Esophagus squamous epithelium (tissue), 5 donors: ENCODE results near the gene CXorf58. TPM values are rescaled to one million over a fixed set of nuclear protein-coding genes. Genes with fewer than 3 reads are reported as not detected.

ENCODE experiments used
- DNase-seq: peaks from one replicate; lab custom pipeline; 2025; lab: John Stamatoyannopoulos, UW
- H3K27ac ChIP-seq, 4 donors: fragments of 200-600 bp; sonication (generic); one replicate each; pipeline ENCODE4 v1.5.1; 2016 to 2019; ENCODE audit warnings: mild to moderate bottlenecking in 1 of 4
- H3K27me3 ChIP-seq, 4 donors: fragments of 200-600 bp; sonication (generic); 1 replicate in 3 of 4; 2 replicates in 1 of 4; pipeline versions ENCODE4 v1.5.1 to v1.6.0; 2017 to 2021; ENCODE audit warnings: antibody characterized with exemption in 1 of 4
- H3K36me3 ChIP-seq, 3 donors: fragments of 200-600 bp; sonication (generic); one replicate each; pipeline ENCODE4 v1.5.1; 2016 to 2019
- H3K4me1 ChIP-seq, 3 donors: fragments of 200-600 bp; sonication (generic); one replicate each; pipeline ENCODE4 v1.5.1; 2017 to 2019
- H3K4me3 ChIP-seq, 4 donors: fragments of 200-600 bp; sonication (generic); 1 replicate in 3 of 4; 2 replicates in 1 of 4; pipeline ENCODE4 v1.5.1; 2016 to 2019; ENCODE audit warnings: mild to moderate bottlenecking in 2 of 4, moderate library complexity in 1 of 4
- H3K9me3 ChIP-seq, 3 donors: fragments of 200-600 bp; sonication (generic); one replicate each; pipeline ENCODE4 v1.5.1; 2016 to 2019
- CTCF ChIP-seq, 6 experiments: fragments of 450-650 bp in 4 of 6; fragments of 200-600 bp in 2 of 6; sonication (generic) in 2 of 6; IDR thresholded peaks; one replicate each; pipeline ENCODE4 v1.5.1; 2016 to 2019; ENCODE audit warnings: antibody characterized with exemption in 6 of 6, mild to moderate bottlenecking in 4 of 6, moderate library complexity in 4 of 6
- POLR2A ChIP-seq, 4 donors: fragments of 450-650 bp; IDR thresholded peaks; one replicate each; pipeline ENCODE4 v1.6.1; 2017; ENCODE audit warnings: antibody characterized with exemption in 4 of 4, mild to moderate bottlenecking in 4 of 4, moderate library complexity in 3 of 4
- WGBS, 2 donors: methylation state at CpG; one replicate each; pipeline ENCODE4 v1.1.5; 2018; 5-methylcytosine and 5-hydroxymethylcytosine counted together
- intact Hi-C: fragments of 100-400 bp; cut with DNase I; formaldehyde crosslinking; loops from one replicate; pipeline ENCODE4 v1.15.0; 2022
- total RNA-seq, 4 donors: library from RNA; depleted of rRNA; stranded (reverse); fragments of >200 nt; gene quantifications; one replicate each; pipeline ENCODE4 v1.1.0, GENCODE V29; 2016
- donor health status: DM: yes; HTN: yes; CAD: no.

Gene CXorf58
- total RNA-seq, 4 donors from 2014 or later: 0.15 to 0.95 TPM; not detected in 2

GRCh38 chrX:23901060-23901459 lies 6.7 kb upstream of the CXorf58 start:
- peaks cover 4 to 56% (median 8%) of the 10 kb centered on the region in 3 donors for H3K4me1 ChIP-seq
- DNase-seq: no peak
- WGBS, 2 donors: 26 to 48% methylated on average over 2 to 3 of the region's 3 CpGs

DNA sequence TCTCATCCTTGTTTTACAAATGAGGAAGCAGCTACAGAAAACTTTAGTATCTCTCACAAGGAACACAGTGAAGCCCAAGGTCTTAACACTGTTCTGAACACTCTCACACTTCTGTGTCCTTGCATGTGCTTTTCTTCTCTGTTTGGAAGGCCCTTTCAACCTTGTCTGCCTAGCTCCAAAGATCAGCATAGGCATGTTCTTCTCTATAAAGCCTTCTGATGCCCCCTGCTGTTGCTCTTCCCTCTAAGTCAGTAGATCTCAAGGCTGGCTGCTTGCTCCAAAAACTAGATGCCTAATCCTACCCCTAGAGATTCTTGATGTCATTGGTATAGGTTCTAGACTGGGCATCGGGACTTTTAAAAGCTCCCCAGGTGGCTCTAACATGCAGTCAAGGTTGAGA lies 6.0 kb upstream of the CXorf58 start:
- H3K36me3 ChIP-seq: no peaks in the 10 kb centered on the region
- peak overlapping the region; percentile 62 to 82 (median 74) for H3K27ac ChIP-seq
- intact Hi-C loops: loop anchor here (10.0 kb wide), 2 partner anchors 153 to 207 kb away; partner anchors contain the start of gene EIF2S3
- 27% methylated on average over 1 of the region's 1 CpG; no CpG with 5 or more reads in 1 of the 2 donors for WGBS, 2 donors
- H3K4me3 ChIP-seq: peak overlapping the region in 1 of 4 donors; percentile 35
- no peaks in the 10 kb centered on the region for H3K27me3 ChIP-seq
- TF ChIP-seq POLR2A (IDR thresholded peaks at IDR 0.05): no peak
- TF ChIP-seq CTCF (IDR thresholded peaks at IDR 0.05): peak in 5 of 6 experiments; percentile 11 to 66 (median 54)
- peak; percentile 6 for DNase-seq
- H3K4me1 ChIP-seq: peaks cover 4 to 62% (median 8%) of the 10 kb centered on the region in 3 donors
- no peaks in the 10 kb centered on the region for H3K9me3 ChIP-seq

More at GRCh38 chrX:23901060-23901459, 6.7 kb upstream of the CXorf58 start:
- Histone ChIP-seq H3K27ac (peak overlapping the region; percentile 62 to 82 (median 74)), H3K27me3 (no peaks in the 10 kb centered on the region), H3K9me3 (no peaks in the 10 kb centered on the region), H3K4me3 (no peak overlapping the region), H3K36me3 (no peaks in the 10 kb centered on the region)
- intact Hi-C loops: loop anchor here (10.0 kb wide), 2 partner anchors 154 to 206 kb away; partner anchors contain the start of gene EIF2S3
- TF ChIP-seq POLR2A (IDR thresholded peaks at IDR 0.05) (no peak), CTCF (IDR thresholded peaks at IDR 0.05) (no peak)

DNA sequence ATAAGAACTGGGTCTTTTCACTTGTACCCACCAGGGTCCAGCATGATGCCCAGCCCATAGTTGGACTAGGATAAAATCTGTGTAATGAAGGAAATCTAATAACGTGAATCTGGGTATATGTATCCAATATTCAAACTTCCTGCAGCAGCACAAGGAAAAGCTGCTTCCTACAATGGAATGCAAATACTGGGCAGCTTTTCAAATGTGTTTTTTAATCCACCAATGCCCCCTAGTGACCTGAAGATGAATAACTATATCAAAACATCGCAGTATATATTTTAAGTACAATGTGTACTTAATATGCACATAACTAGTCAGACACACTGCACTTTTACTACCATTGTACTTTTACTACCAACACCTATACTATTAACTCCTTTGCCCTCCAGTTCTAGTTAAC lies 5.4 kb upstream of the CXorf58 start:
- peak; percentile 33 to 63 (median 52) for TF ChIP-seq CTCF (IDR thresholded peaks at IDR 0.05)
- TF ChIP-seq POLR2A (IDR thresholded peaks at IDR 0.05): no peak
- H3K4me3 ChIP-seq: peak overlapping the region in 1 of 4 donors; percentile 35
- H3K27ac ChIP-seq: peak overlapping the region; percentile 62 to 82 (median 74)
- H3K36me3 ChIP-seq: no peaks in the 10 kb centered on the region
- H3K4me1 ChIP-seq: peaks cover 4 to 62% (median 8%) of the 10 kb centered on the region in 3 donors
- 0 to 10% methylated on average over 1 to 2 of the region's 2 CpGs for WGBS, 2 donors
- H3K9me3 ChIP-seq: no peaks in the 10 kb centered on the region
- no peak for DNase-seq
- H3K27me3 ChIP-seq: no peaks in the 10 kb centered on the region
- intact Hi-C loops: loop anchor here (10.0 kb wide), 2 partner anchors 152 to 208 kb away; partner anchors contain the start of gene EIF2S3

DNA sequence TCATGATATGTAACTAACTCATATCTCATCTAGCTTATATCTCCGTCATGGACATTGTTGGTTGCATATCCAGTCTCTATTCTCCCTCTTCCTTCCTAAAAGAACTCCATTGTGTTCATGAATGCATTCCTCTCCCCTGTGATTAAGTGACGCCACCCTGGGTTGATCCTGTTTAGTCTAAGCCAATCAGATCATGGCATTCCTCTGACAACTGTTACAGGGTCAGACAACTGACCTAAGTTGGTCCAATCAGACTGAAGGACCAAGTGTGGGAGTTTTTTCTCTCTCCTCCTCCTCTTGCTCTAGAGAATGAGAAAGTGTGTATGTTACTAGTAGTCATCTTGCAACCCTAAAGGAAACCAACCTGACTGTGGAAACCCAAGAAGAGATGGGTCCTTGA lies 3.7 kb upstream of the CXorf58 start:
- Histone ChIP-seq H3K27ac (no peak overlapping the region), H3K36me3 (no peaks in the 10 kb centered on the region), H3K9me3 (no peaks in the 10 kb centered on the region), H3K27me3 (no peaks in the 10 kb centered on the region), H3K4me1 (peaks cover 4 to 54% (median 8%) of the 10 kb centered on the region in 3 donors), H3K4me3 (no peak overlapping the region)
- no peak for DNase-seq
- no peak for TF ChIP-seq CTCF (IDR thresholded peaks at IDR 0.05)
- no peak for TF ChIP-seq POLR2A (IDR thresholded peaks at IDR 0.05)
- intact Hi-C loops: loop anchor here (10.0 kb wide), 2 partner anchors 151 to 209 kb away; partner anchors contain the start of gene EIF2S3
- 44 to 51% methylated on average over 2 of the region's 2 CpGs for WGBS, 2 donors

- no peak for DNase-seq
- Histone ChIP-seq H3K4me1 (peaks cover 0 to 24% (median 1%) of the 10 kb centered on the region in 3 donors), H3K27ac (peak overlapping the region; percentile 83 to 93 (median 88)), H3K4me3 (peak overlapping the region; percentile 46 to 70 (median 56)), H3K27me3 (no peaks in the 10 kb centered on the region), H3K9me3 (no peaks in the 10 kb centered on the region), H3K36me3 (no peaks in the 10 kb centered on the region)
- 0 to 36% methylated on average over 4 to 5 of the region's 12 CpGs for WGBS, 2 donors
- intact Hi-C loops: loop anchor here (10.0 kb wide), 2 partner anchors 148 to 212 kb away; partner anchors contain the start of gene EIF2S3
- no peak for TF ChIP-seq CTCF (IDR thresholded peaks at IDR 0.05)
- no peak for TF ChIP-seq POLR2A (IDR thresholded peaks at IDR 0.05)
Observed at GRCh38 chrX:23907111-23907497, 702 bp upstream of the CXorf58 start.
